Osteocyte (in vitro differentiated cells): Measurements from ENCODE around the gene INO80E. TPM values are rescaled to one million over a fixed set of nuclear protein-coding genes. Genes with fewer than 3 reads are reported as not detected.
A peak's percentile ranks its signal among the peaks of the same experiment; 100 is the strongest.

Experiments used
- DNase-seq: peaks from one replicate; pipeline ENCODE4 v3.0.0; 2021; ENCODE audit warnings: mixed read lengths; ENCODE audit not compliant: unreplicated experiment; ENCODE audit errors: extremely low spot score
- H3K27ac Mint-ChIP-seq: one replicate; pipeline ENCODE4 v1.8.0; 2021; ENCODE audit warnings: mild to moderate bottlenecking, mixed read lengths; ENCODE audit not compliant: unreplicated experiment
- H3K27me3 Mint-ChIP-seq: one replicate; pipeline ENCODE4 v1.8.0; 2021; ENCODE audit warnings: mixed read lengths; ENCODE audit not compliant: unreplicated experiment
- H3K36me3 Mint-ChIP-seq: one replicate; pipeline ENCODE4 v1.8.0; 2021; ENCODE audit warnings: mixed read lengths; ENCODE audit not compliant: unreplicated experiment
- H3K4me1 Mint-ChIP-seq: one replicate; pipeline ENCODE4 v1.8.0; 2021; ENCODE audit warnings: mixed read lengths; ENCODE audit not compliant: unreplicated experiment
- H3K4me3 Mint-ChIP-seq: one replicate; pipeline ENCODE4 v1.8.0; 2021; ENCODE audit warnings: mild to moderate bottlenecking, moderate library complexity, mixed read lengths; ENCODE audit not compliant: unreplicated experiment
- H3K9me3 Mint-ChIP-seq: one replicate; pipeline ENCODE4 v1.8.0; 2021; ENCODE audit warnings: mixed read lengths; ENCODE audit not compliant: unreplicated experiment
- CTCF ChIP-seq: fragments of 200-600 bp; sonication (generic); IDR thresholded peaks from 2 replicates; pipeline ENCODE4 v1.5.0; 2021; ENCODE audit warnings: antibody characterized with exemption, mild to moderate bottlenecking, moderate library complexity
- total RNA-seq: library from RNA; stranded (reverse); gene quantifications from 2 replicates; pipeline ENCODE4 v1.2.1, GENCODE V29; 2021

The INO80E gene
- total RNA-seq, 1 donor from 2014 or later = 77.0 TPM

GRCh38 chr16:30051518-30051917, 55.5 kb downstream of the INO80E start:
- DNase-seq = no peak
- Mint-ChIP-seq H3K9me3 (no peaks in the 10 kb centered on the region), H3K27me3 (no peaks in the 10 kb centered on the region), H3K27ac (no peak overlapping the region), H3K4me3 (peak overlapping the region; percentile 40), H3K4me1 (peaks cover 17% of the 10 kb centered on the region), H3K36me3 (no peaks in the 10 kb centered on the region)
- no peak for TF ChIP-seq CTCF

DNA sequence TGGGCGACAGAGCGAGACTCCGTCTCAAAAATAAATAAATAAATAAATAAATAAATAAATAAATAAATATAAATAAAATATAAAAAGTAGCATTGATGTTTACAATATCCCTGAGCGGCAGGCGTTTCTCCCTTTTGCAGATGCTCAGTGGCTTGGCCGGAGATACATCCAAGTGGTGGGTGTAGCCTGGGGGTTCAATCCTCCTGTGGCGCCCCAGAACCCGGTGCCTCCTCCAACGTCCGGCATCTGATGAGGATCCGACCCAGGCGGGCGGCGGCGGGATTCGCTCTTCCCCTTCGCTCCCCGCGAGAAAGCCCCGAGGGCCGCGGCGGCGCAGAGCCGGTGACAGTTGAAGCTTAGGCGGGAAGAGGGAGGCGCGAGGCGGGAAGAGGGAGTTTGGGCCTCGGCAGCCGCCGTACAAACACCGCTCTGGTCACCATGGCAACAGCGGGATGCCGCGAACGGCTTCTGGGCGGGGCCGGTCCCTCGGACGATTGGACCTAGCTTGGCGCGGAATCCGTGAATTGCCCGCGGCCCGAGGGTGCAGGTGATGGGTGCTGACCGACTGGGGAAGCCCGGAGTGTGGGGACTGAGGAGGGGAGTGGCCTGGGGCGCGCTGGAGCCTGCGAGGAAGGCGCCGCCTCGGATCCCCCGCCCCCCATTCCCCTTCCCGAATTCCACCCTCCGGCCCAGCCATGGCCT, 56.8 kb downstream of the INO80E start:
- H3K27ac Mint-ChIP-seq = peak overlapping the region; percentile 68
- TF ChIP-seq CTCF = no peak

GRCh38 chr16:30053376-30054015, 57.5 kb downstream of the INO80E start:
- peak overlapping the region; percentile 88 for H3K4me3 Mint-ChIP-seq
- DNase-seq = no peak
- no peaks in the 10 kb centered on the region for H3K9me3 Mint-ChIP-seq
- no peak for TF ChIP-seq CTCF
- no peaks in the 10 kb centered on the region for H3K36me3 Mint-ChIP-seq
- peak overlapping the region; percentile 64 for H3K27ac Mint-ChIP-seq
- no peaks in the 10 kb centered on the region for H3K27me3 Mint-ChIP-seq
- H3K4me1 Mint-ChIP-seq = peaks cover 17% of the 10 kb centered on the region

More for the DNA sequence above, 56.8 kb downstream of the INO80E start:
- no peaks in the 10 kb centered on the region for H3K9me3 Mint-ChIP-seq
- H3K4me3 Mint-ChIP-seq = peak overlapping the region; percentile 88
- DNase-seq = peak; percentile 97
- no peaks in the 10 kb centered on the region for H3K27me3 Mint-ChIP-seq
- peaks cover 17% of the 10 kb centered on the region for H3K4me1 Mint-ChIP-seq
- no peaks in the 10 kb centered on the region for H3K36me3 Mint-ChIP-seq

GRCh38 chr16:30054451-30054850, 58.4 kb downstream of the INO80E start:
- Mint-ChIP-seq H3K4me1 (peaks cover 17% of the 10 kb centered on the region), H3K9me3 (no peaks in the 10 kb centered on the region), H3K36me3 (no peaks in the 10 kb centered on the region), H3K27ac (peak overlapping the region; percentile 62), H3K27me3 (no peaks in the 10 kb centered on the region), H3K4me3 (peak overlapping the region; percentile 52)
- no peak for DNase-seq
- TF ChIP-seq CTCF = no peak

DNA sequence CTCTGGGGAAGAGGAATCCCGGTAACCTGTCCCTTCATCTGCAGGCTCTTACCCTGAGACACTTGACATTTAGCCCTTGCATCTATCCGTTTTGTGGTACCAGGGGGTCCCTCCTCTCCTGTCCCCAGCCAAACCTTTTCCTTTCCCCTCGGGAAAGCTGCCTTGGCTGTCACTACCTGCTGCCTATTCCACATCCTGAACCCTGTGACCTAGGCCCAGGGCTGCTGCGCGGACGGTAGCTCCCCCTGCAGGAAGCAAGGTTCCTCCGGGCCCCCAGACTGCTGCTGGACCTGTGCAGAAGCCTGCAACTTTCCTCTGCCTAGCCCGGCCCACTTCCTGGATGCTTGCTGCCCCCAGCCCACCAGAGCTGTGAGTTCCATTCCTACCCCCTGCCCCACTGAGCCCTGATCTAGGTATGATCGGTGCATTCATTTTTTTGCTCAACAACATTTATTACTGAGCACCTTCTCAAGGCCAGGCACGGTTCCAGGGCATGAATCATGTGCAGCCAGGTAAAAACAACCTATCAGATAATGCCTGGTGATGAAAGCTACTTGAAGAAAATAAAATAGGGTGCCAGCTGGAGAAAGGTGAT, 59.0 kb downstream of the INO80E start:
- DNase-seq = no peak
- Mint-ChIP-seq H3K4me1 (peaks cover 17% of the 10 kb centered on the region), H3K4me3 (peak overlapping the region; percentile 22), H3K27ac (no peak overlapping the region), H3K9me3 (no peaks in the 10 kb centered on the region), H3K36me3 (no peaks in the 10 kb centered on the region), H3K27me3 (no peaks in the 10 kb centered on the region)
- peak; percentile 46 for TF ChIP-seq CTCF
